CD4-positive, alpha-beta T cell treated with Interleukin-17A for 1 hour (primary cell): Measurements from ENCODE around the gene RTTN.
"Not testable (repeated sequence)": the region's sequence is repeated elsewhere in the genome, so short reads cannot be mapped to it uniquely, and the experiment has no call there.

Source experiments
- DNase-seq: peaks from one replicate; pipeline ENCODE4 v3.0.0-alpha.2; 2020

RTTN gene

GRCh38 chr18:70022636-70023035 is 182.9 kb downstream of the RTTN start:
- no peak for DNase-seq

DNA sequence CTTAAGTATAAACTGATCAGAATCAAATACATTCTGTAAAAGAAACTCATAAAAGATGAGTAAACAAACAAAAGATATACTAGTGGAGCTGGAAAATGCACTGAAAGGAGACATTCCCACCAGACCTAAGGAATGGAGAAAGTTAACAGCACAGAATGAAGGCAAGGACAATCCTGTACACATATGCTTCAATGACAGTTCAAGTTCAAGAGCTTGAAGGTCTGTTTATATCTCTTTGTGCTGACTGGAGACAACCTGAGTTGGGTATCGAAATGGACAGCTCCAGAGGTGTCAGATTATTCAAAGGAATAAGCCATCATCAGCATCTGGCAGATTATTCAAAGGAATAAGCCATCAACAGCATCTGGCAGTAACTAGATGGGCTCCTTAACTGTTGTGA is 184.0 kb downstream of the RTTN start:
- no peak for DNase-seq

- DNase-seq, result no peak
Measured at GRCh38 chr18:70021043-70021442, 184.4 kb downstream of the RTTN start.

DNA sequence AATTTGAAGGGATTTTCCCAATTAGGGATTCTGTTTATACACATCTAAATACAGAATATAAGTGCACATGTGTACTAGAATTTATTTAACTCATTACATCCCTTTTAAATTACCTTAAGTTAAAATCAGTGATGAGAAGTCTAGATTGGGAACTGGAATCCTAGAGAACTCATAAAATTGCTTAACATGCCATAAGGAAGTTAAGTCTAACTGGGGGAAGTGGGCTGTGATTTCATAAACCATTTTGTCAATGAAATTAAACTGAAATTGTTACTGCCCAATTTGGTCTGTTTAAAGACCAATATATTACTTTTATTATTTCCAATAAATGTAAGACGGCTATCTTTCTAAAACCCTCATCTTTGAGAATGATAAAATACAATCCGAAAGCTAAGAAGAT is 185.5 kb downstream of the RTTN start:
- DNase-seq, result no peak

DNA sequence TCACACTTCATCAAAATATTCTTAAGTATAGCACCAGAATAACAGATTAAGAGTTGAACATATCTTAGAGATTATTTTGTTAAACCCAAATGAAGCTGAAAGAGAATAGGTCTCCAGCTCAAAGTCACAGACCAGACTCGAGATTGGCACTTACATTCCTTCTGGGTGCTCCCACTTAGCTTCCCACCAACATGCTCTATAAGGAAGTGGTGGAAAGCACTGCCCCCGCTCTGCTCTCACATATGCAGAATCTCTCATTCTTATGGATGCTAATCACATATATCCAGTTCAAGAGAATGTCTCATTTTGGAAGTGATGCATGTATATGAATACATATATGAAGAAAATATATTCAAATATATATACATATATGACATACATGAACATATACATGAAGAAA is 186.4 kb downstream of the RTTN start:
- no peak for DNase-seq

DNA sequence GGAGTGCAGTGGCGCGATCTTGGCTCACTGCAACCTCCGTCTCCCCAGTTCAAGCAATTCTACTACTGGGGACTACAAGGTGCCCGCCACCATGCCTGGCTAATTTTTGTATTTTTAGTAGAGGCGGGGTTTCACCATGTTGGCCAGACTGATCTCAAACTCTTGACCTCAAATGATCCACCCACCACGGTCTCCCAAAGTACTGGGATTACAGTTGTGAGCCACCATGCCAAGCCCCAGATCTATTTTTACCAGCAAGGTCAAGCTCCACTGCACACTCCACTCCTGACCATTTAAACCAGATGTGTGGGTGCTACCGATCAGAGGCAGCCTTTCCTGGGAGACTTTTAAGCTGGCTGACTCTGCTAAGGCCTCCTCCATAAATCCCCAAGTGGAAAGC is 190.4 kb downstream of the RTTN start:
- DNase-seq, result no peak

GRCh38 chr18:70005580-70005979 is 199.9 kb downstream of the RTTN start:
- DNase-seq, result no peak

DNA sequence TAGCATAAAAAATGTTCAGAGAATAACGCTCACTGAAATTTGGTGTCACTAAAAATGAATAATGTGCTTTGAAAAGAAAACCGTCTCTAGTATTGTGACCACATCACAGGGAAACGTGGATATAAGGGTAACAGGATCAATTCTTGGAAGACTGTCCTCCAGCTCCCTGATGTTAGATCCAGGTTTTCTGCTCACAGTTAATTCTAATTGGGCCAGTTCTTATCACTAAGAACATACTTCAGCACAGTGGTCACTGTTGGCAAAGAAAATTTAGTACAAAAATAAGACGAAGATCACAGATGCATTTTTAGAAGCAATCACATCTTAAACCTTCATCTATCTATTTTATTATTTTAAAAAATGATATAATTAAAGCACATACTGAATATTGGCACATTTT is 200.8 kb downstream of the RTTN start:
- DNase-seq, result no peak

GRCh38 chr18:69999656-70000055 is 205.8 kb downstream of the RTTN start:
- no peak for DNase-seq

- DNase-seq, result no peak
Measured at GRCh38 chr18:69998523-69998987, 206.9 kb downstream of the RTTN start.

DNA sequence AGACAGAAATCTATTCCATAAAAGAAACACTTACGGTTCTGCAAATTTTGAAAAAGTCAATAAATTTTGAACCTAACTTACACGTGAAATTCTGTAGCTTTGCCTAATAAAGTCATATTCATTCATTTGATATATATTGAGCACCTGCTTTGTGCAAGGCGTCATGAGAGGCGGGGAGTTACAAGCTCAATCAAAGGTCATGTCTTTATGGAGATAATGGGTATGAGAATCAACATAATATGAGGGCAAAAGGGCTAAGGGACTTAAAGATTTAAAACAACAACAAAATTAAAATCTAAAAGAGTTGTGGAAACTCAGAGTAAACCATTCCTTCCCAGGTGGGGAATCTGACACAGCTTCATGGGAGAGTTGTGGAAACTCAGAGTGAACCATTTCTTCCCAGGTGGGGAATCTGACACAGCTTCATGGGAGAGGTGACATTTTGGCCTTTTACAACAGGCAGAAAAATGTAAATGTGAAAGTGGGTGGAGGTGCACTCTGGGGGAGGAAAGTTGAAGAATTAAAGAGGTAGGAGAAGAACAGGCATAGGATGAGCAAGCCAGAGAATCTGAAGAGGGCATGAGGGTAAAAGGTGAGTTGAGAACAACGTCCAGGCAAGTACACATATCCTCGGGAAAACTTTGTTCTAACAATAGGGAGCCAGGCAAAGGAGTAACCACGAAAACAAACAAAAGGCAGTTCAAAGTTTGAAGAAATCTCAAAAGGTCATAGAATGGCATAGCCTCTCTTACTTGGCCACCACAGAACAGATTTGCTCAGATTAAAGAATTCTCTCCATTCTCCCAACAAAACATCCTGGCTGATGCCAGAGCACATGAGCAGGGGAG is 208.3 kb downstream of the RTTN start:
- no peak for DNase-seq

DNA sequence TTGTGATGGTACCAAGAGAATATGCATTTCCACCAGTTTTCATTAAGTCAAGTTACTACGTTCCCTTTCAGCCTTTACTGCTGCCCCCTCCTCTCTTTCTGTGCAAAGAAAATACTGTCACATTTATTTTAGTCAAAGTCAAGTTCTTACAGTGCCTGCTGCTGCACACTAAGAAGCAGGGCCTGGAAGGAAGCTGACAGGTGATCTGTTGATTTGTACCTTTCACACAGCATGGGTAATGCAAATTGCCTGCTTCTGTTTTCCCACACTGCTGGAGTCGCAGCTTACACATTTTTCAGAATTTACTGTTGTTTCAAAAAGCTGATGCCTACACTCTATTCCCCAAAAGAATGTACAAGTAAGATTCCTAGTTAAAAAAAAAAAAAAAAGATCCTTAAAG is 209.1 kb downstream of the RTTN start:
- DNase-seq, result no peak

DNA sequence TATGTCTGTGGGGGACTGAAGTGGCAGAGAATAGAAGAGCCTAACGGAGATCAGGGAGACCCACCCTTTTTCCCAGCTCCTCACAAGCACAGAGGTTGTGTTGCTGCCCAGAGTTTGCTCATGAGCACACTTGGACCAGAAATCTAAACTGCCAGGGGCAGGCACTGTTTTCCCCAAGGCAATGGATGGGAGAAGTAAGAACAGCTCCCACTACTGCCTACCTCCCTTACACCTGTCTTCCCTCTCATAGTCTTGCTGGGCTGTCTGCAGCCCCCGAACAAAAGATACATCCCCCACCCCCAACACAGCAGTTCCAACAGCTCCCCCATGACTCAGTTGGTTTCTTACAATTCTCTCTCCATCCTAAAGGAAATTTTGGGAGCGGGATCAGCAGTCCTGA is 209.7 kb downstream of the RTTN start:
- no peak for DNase-seq

- no peak for DNase-seq
Measured at GRCh38 chr18:69992776-69993175, 212.7 kb downstream of the RTTN start.

- no peak for DNase-seq
Measured at GRCh38 chr18:69987870-69988269, 217.6 kb downstream of the RTTN start.

DNA sequence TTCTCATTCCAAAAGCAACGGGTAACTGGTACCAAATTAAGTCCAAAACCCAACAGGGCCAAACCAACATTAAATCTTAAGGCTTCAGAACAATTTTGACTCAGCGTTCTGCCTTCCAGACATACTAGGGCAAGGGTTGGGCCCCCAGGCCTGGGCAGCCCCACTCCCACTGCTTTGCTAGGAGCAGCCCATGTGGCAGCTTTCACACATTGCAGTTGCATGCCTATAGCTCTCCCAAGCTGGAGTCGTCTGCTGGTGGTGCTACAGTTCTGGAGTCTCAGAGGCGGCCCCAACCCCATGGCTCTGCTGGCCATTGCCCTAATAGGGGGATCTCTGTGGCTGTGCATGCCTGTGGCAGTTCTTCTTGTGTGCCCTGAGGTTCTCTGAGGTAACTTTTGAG is 220.2 kb downstream of the RTTN start:
- no peak for DNase-seq

DNA sequence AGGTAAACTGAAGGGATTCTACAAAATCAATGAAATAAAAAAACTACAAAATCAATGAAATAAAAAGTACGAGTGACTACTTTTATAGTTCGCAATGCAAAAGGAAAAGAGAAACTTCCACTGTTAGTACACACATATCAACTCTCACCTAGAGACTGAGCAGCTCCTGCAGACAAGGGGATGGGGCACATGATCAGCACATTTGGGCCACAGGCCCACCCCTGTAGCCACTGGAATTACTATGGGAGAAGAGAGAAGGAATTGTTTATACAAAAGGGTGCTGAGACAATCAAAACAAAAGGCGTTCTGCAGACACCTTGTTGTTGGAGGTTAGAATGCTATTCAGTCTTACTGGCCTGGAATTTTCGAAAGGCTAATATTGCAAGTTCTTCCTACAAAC is 223.1 kb downstream of the RTTN start:
- no peak for DNase-seq

GRCh38 chr18:69981948-69982347 is 223.5 kb downstream of the RTTN start:
- DNase-seq, result no peak

DNA sequence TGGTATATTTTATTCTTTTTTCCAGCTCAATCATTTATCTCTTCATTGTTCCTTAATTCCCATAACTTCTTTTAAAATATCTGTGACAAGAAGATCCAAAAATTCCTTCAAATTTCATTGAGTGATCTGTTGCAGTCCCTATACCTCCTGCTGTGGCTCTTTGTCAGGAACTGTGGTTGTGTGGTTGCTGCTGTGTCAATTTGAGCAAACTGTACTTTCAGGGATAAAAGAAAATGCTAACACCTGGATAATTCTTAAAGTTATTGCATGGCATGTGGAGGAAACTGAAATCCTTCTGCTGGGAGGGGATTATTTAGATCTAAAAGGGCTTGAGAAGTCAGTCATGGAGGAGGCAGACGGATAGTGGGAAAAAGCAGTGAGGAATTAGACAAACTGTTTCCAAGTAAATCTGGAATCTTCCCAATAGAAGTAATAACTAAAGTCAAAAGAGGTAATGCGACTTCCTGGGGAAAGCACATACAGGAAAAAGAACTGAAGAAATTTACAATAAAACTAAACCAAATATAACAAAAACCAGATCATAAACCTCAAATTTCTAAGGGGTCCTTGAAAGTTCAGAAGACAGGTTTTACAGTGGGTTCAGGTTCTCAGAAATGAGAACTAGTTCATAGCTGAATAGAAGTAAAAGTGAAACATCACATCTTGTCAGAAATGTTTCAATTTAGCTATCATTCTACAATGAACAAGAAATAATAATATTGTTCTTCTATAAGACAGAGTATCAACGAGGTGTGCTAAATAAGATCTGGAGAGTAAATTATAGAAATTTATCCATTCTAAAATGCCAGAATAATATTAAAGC is 224.3 kb downstream of the RTTN start:
- no peak for DNase-seq

GRCh38 chr18:69980509-69980908 is 225.0 kb downstream of the RTTN start:
- DNase-seq, result no peak

- DNase-seq, result no peak
Measured at GRCh38 chr18:69978732-69979715, 226.5 kb downstream of the RTTN start.

DNA sequence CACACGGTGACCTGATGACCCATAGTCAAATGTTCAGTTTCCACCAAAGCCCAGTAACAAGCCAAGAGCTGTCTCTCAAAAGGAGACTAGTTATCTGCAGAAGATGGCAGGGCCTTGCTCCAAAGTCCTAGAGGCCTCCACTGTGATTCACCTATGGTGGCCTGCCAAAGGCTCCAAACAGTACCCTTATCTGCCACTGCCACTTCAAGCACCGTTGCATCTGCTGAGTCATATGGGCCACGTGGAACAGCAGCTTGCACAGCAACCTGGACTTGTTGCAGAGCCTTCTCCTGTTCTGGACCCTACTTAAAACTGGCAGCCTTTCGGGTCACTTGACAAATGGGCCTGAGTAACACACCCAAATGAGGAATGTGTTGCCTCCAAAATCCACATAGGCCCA is 230.2 kb downstream of the RTTN start:
- not testable (repeated sequence) for DNase-seq

- DNase-seq, result no peak
Measured at GRCh38 chr18:69974365-69974764, 231.1 kb downstream of the RTTN start.
